Measurements from ENCODE around the gene DNAL1.
A peak's percentile ranks its signal among the peaks of the same experiment; 100 is the strongest.
"Not testable (repeated sequence)": the region's sequence is repeated elsewhere in the genome, so short reads cannot be mapped to it uniquely, and the experiment has no call there.

DNAL1 gene

GRCh38 chr14:73708076-73708475 lies 63.3 kb downstream of the DNAL1 start:
- DNase-seq (ENCODE audit: low read depth) = not testable (repeated sequence)

DNA sequence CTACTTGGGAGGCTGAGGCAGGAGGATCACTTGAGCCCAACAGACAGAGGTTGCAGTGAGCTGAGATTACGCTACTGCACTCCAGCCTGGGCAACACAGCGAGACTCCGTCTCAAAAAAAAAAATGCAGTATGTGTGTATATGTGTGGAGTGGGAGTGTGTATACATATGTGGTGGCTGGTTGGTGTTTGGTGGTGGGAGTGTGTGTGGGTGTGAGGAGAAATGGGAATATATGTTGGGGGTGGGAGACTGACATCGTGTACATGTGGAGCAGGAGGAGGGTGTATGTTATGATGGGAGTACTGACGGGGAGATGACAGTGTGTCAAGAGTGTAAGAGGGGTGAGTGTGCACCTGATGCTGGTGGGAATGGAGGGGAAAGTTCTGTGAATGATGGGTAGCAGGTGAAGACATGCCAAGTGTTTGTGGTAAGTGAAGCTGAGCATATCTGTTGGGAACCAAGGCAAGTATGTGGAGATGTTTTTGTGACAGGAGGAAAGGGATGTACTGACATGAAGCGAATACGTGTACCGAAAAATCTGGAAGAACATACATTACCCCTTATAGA lies 65.2 kb downstream of the DNAL1 start:
- no peak for DNase-seq (ENCODE audit: low read depth)

GRCh38 chr14:73710737-73711136 lies 66.0 kb downstream of the DNAL1 start:
- no peak for DNase-seq (ENCODE audit: low read depth)

- DNase-seq (ENCODE audit: low read depth) = no peak
Observed at GRCh38 chr14:73712071-73712506, 67.3 kb downstream of the DNAL1 start.

DNA sequence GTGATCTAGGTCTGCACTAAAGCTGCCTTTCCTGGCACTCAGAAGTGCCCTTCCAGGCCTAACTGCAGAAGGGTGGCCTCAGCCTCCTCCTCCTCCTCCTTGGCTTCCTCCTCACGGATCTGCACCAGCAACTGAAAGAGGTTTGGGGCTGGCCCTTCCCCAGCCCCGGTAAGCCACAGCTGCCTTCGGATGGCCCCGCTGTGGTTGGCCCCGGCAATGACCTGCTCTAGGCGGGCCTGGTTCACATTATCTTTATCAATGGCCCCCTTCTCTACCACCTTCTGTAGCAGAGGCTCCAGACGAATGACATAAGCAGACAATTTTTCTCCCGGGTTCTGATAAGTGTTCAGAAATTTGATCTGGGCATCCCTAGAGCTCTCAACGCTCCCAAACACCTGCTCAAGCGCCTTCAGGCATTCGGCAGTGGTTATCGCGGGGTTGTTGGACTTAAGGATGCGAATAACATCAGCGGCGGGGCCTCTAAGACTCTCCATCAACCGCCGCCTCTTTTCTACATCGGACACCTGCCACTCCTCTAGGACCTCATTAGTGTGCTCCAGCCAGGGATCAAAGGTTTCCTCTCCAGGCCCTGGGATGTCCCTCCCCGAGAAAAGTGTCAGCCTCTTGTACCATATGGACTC lies 67.9 kb downstream of the DNAL1 start:
- DNase-seq (ENCODE audit: low read depth) = no peak

DNA sequence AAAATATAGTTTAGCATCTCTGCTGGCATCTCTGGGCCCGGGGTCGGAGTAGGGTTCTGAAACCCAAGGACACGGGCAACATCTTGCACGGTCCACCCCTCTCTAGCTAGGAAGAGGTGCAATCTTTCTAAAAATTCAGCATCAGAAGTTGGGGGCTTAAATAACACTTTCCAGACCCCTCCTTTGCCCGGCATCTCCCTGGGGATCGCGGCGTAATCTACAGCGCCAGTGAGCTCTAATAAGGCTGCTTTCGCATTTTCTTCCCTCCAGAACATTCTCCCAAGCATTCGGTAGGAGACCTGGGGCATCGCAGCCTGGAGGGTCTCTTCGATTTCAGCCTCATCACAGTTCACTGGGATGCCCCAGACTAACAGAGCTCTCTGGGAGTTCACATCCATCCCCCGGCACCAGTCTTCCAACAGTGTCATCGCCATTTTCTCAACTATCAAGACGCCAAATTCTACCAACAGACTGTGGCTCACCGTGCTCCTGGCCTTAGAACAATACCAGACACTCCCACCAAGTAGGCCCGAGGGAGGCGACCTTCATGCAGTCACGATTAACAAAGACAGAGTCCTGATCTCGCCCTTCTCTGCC lies 68.5 kb downstream of the DNAL1 start:
- DNase-seq (ENCODE audit: low read depth) = no peak

DNA sequence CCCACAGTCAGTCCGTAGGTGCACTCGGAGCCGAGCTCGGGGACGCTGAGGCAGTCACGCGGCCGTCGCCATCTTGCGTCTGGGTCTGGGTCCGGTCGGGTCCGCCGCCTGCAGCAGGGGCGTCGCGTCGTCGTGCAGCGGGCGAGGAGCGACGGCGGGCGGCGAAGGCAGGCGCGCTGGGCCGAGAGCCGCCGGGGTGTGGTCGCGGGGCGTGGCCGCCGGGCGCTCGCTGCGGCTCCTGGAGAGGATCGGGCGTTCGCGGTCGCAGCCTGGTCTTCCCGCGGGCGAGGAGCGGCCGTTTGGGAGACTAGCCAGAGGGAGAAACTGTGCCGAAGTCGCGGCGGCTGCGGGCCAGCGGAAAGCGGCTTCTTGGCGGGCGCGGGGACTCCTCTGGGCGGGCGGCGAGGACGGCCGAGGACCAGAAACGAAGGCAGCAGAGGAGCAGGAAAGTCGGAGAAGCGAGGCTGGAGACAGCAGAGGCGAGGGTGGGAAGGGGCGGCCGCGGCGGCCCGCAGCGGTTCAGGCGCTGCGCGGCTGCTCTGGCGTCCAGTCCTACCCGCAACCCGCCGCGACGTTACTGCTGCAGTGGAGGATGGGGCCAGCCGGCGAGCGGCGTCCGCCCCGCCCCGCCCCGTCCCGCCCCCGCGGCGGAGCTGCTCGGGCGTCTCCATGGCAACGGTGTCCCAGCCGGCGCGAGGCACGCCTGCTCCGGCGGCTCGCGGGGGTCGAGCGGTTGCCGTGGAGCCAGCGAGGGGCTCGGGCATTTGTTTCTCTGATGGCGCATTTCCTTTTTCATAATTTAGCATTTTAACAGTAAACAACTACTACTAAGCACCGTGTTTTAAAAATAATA lies 69.2 kb downstream of the DNAL1 start, which contains the start of gene PNMA1:
Gene PNMA1, minus strand, starts transcription at position 582 of the 853 bp plus-strand sequence. CDS start 745 bp downstream, outside the sequence.
- peak; percentile 82 for DNase-seq (ENCODE audit: low read depth)

GRCh38 chr14:73714656-73715081 lies 69.9 kb downstream of the DNAL1 start:
- DNase-seq (ENCODE audit: low read depth) = no peak

DNA sequence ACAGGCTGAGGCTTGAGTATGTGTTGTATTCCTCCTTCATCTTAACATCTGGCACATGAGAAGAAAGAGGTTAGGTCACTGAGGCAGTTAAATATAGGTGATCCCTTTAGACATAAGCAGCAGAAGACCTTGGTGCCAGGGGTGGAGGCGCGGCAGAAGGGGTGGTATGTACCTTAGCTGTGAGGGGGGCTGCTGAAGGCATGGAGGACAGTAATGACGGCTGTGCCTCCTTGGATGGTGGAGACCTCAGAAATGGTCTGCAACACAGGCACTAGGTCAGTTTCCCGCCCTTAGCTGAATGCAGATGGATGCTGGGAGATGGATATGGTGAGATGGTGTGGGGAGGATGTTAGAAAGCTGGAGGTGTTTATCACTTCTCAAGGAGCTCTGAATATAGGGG lies 70.9 kb downstream of the DNAL1 start:
- no peak for DNase-seq (ENCODE audit: low read depth)

- no peak for DNase-seq (ENCODE audit: low read depth)
Observed at GRCh38 chr14:73717266-73717665, 72.5 kb downstream of the DNAL1 start.

- no peak for DNase-seq (ENCODE audit: low read depth)
Observed at GRCh38 chr14:73717711-73718417, 73.1 kb downstream of the DNAL1 start.

GRCh38 chr14:73718418-73719251 lies 73.8 kb downstream of the DNAL1 start:
- DNase-seq (ENCODE audit: low read depth) = no peak

GRCh38 chr14:73719361-73719760 lies 74.6 kb downstream of the DNAL1 start:
- no peak for DNase-seq (ENCODE audit: low read depth)

GRCh38 chr14:73719791-73720190 lies 75.0 kb downstream of the DNAL1 start:
- DNase-seq (ENCODE audit: low read depth) = no peak

GRCh38 chr14:73720636-73721035 lies 75.8 kb downstream of the DNAL1 start:
- no peak for DNase-seq (ENCODE audit: low read depth)

GRCh38 chr14:73721101-73721821 lies 76.5 kb downstream of the DNAL1 start:
- DNase-seq (ENCODE audit: low read depth) = no peak

- no peak for DNase-seq (ENCODE audit: low read depth)
Observed at GRCh38 chr14:73722581-73722980, 77.8 kb downstream of the DNAL1 start.

GRCh38 chr14:73723406-73723796 lies 78.6 kb downstream of the DNAL1 start:
- DNase-seq (ENCODE audit: low read depth) = no peak

DNA sequence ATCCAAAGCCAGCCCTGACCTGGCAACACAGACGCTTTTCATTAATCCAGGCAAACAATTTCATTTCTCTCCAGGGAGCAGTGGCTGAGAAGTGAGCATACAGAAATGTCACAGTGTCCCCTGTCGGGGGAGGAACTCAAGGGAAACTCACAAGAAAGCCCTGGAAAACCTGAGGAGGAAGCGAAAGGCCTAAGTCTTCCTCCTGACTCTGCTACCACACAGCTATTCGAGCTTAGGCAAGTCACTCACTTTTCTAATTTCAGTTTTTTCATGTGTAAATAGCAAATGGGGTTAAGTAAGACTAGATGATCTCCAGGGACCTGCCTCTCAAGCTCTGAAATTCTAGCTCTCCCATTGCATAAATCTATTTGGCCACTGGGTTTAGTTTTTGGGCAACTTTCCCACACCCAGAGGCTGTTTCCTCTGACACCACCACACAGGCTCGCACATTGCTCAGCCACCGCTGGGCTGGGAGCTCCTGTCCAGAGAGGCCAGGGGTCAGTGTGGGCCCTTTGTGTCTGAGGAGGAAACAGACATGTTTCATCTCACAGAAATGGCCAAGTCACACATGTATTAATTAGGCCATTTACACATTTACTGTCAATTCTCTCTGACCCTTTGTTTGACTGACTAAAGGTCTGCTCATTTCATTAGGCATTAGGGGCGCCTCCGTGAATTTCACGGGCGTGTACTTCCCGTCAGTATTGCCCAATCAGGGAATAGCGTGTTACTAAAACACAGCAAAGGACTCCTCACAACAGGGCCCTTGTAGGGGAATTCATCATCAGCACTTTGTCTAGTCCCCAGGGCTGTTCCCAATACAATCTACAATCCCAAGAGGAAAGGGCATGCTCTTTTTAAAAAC lies 79.2 kb downstream of the DNAL1 start:
- no peak for DNase-seq (ENCODE audit: low read depth)
